ENCODE data around the gene CERS6.
"Not testable (repeated sequence)": the region's sequence is repeated elsewhere in the genome, so short reads cannot be mapped to it uniquely, and the experiment has no call there.

CERS6 gene, protein sequence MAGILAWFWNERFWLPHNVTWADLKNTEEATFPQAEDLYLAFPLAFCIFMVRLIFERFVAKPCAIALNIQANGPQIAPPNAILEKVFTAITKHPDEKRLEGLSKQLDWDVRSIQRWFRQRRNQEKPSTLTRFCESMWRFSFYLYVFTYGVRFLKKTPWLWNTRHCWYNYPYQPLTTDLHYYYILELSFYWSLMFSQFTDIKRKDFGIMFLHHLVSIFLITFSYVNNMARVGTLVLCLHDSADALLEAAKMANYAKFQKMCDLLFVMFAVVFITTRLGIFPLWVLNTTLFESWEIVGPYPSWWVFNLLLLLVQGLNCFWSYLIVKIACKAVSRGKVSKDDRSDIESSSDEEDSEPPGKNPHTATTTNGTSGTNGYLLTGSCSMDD

DNA sequence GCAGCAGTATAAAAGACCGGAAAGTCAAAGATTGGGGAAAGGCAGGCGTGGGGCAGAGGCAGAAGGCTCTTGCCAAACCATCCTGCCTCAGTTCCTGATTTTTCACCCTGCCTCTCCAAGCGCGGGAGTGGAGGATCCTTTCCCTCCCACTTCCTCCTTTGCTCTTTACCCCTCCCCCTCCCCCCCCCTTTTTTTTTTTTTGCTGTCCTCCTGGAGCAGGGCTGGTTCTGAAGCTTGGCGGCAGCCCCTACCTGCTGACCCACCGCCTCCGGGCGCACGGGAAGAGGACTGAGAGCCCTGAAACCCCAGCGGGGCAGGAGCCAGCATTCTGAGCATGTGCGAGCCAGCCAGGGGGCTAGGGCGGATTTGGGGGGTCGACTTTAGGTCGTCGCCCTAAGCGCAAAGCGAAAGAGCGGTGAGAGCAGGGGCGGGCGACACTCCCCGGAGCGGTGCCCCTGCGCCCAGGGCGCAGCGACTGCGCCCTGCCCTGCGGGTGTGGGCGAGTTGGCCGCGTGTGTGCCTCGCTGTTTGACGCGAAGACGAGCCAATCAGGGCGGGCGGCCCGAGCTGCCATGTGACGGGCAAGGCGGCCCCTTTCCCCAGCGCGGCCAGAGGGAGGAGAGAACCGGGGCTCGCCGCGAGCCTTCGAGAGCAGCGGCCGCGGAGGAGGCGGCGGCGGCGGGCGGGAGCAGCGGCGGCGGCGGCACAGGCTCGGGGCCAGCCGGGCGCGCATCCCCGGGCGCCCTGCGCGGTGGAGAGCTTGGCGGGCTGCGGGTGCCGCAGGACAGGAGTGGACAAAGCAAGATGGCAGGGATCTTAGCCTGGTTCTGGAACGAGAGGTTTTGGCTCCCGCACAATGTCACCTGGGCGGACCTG, at the start of gene CERS6:
CERS6 (plus strand) TSS at position 628 of the 876 bp plus-strand sequence; CDS start at position 805, 177 bp downstream.
- H3K36me3 ChIP-seq (ENCODE audit: insufficient read depth, low read length), result no peaks in the 10 kb centered on the region
- H3K27me3 ChIP-seq (ENCODE audit: control insufficient read depth in 1 of 2, insufficient read depth in 2 of 2, low read length in 2 of 2), result no peaks in the 10 kb centered on the region
- peak within 1 kb of the TSS; percentile 70 to 78 for H3K4me3 ChIP-seq (ENCODE audit: low read depth in 1 of 2, low read length in 2 of 2)
- H3K4me1 ChIP-seq (ENCODE audit: insufficient read depth, low read length), result peaks cover 4% of the 10 kb centered on the region
- no peak within 1 kb of the TSS for H3K9ac ChIP-seq (ENCODE audit: low read length)
- peak within 1 kb of the TSS; percentile 27 for H3K27ac ChIP-seq (ENCODE audit: low read depth, low read length)
- no peaks in the 10 kb centered on the region for H3K9me3 ChIP-seq (ENCODE audit: low read length)

GRCh38 chr2:168412301-168412700, 43.8 kb upstream of the CERS6 start:
- not testable (repeated sequence) for H3K4me1 ChIP-seq (ENCODE audit: insufficient read depth, low read length); H3K9ac ChIP-seq (ENCODE audit: low read length); H3K9me3 ChIP-seq (ENCODE audit: low read length); H3K27me3 ChIP-seq (ENCODE audit: control insufficient read depth in 1 of 2, insufficient read depth in 2 of 2, low read length in 2 of 2); H3K27ac ChIP-seq (ENCODE audit: low read depth, low read length); H3K36me3 ChIP-seq (ENCODE audit: insufficient read depth, low read length); H3K4me3 ChIP-seq (ENCODE audit: low read depth in 1 of 2, low read length in 2 of 2)

- not testable (repeated sequence) for H3K27me3 ChIP-seq (ENCODE audit: control insufficient read depth in 1 of 2, insufficient read depth in 2 of 2, low read length in 2 of 2); H3K9ac ChIP-seq (ENCODE audit: low read length); H3K4me1 ChIP-seq (ENCODE audit: insufficient read depth, low read length); H3K4me3 ChIP-seq (ENCODE audit: low read depth in 1 of 2, low read length in 2 of 2); H3K9me3 ChIP-seq (ENCODE audit: low read length); H3K36me3 ChIP-seq (ENCODE audit: insufficient read depth, low read length); H3K27ac ChIP-seq (ENCODE audit: low read depth, low read length)
These were observed 43.0 kb upstream of the CERS6 start for GRCh38 chr2:168413101-168413500.

DNA sequence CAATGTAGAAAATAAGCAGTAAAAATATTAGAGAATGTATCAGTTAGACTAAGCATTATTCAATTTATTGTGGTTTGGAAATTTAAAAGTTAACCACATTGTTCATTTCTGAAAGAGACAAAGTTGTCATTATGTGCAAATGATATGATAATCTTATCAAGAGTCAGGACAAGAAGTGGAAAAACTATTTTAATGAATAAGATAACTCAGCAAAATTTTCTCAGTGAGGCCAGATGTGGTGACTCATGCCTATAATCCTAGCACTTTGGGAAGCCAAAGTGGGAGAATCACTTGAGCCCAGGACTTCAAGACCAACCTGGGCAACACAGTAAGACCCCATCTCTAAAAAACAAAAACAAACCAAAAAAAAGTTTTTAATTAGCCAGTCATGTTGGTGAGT, 39.5 kb upstream of the CERS6 start:
- Histone ChIP-seq H3K9me3 (ENCODE audit: low read length) (no peaks in the 10 kb centered on the region), H3K4me1 (ENCODE audit: insufficient read depth, low read length) (no peaks in the 10 kb centered on the region), H3K27ac (ENCODE audit: low read depth, low read length) (no peak overlapping the region), H3K4me3 (ENCODE audit: low read depth in 1 of 2, low read length in 2 of 2) (no peak overlapping the region), H3K9ac (ENCODE audit: low read length) (no peak overlapping the region), H3K36me3 (ENCODE audit: insufficient read depth, low read length) (no peaks in the 10 kb centered on the region), H3K27me3 (ENCODE audit: control insufficient read depth in 1 of 2, insufficient read depth in 2 of 2, low read length in 2 of 2) (no peaks in the 10 kb centered on the region)

GRCh38 chr2:168422584-168422983, 33.5 kb upstream of the CERS6 start:
- Histone ChIP-seq H3K9ac (ENCODE audit: low read length) (no peak overlapping the region), H3K36me3 (ENCODE audit: insufficient read depth, low read length) (no peaks in the 10 kb centered on the region), H3K4me3 (ENCODE audit: low read depth in 1 of 2, low read length in 2 of 2) (no peak overlapping the region), H3K27ac (ENCODE audit: low read depth, low read length) (no peak overlapping the region), H3K27me3 (ENCODE audit: control insufficient read depth in 1 of 2, insufficient read depth in 2 of 2, low read length in 2 of 2) (no peaks in the 10 kb centered on the region), H3K9me3 (ENCODE audit: low read length) (no peaks in the 10 kb centered on the region), H3K4me1 (ENCODE audit: insufficient read depth, low read length) (no peaks in the 10 kb centered on the region)

DNA sequence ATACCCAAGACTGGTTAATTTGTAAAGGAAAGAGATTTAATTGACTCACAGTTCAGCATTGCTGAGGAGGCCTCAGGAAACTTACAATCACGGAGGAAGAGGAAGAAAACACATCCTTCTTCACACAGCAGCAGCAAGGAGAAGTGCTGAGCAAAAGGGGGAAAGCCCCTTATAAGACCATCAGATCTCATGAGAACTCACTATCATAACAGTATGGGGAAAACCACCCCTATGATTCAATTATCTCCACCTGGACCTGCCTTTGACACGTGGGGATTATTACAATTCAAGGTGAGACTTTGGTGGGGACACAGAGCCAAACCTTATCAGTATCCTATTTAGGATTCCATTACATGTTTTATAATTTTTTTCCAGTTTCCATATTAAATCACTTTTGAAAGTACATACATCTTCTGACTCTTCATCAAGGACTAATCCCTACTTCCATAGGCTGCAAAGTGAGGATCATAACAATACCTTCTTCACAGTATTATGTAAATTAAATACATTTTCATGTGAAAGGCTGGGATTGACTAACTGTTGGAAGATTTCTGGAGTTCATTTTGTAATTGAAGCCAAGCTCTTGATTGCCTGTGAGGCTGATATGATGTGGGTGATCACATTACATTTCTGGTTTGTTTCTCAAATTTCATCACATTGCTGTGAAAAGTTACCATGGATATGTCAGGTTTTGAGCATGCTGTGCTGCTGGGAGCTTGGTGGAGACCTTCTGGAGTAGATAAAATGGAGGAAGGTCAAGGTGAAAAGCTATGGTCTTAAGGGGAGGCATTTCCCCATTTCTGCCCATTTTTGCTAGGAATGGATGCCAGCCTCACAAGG, 31.7 kb upstream of the CERS6 start:
- H3K27ac ChIP-seq (ENCODE audit: low read depth, low read length), result no peak overlapping the region
- H3K27me3 ChIP-seq (ENCODE audit: control insufficient read depth in 1 of 2, insufficient read depth in 2 of 2, low read length in 2 of 2), result no peaks in the 10 kb centered on the region
- H3K9ac ChIP-seq (ENCODE audit: low read length), result no peak overlapping the region
- H3K4me3 ChIP-seq (ENCODE audit: low read depth in 1 of 2, low read length in 2 of 2), result no peak overlapping the region
- no peaks in the 10 kb centered on the region for H3K4me1 ChIP-seq (ENCODE audit: insufficient read depth, low read length)
- H3K36me3 ChIP-seq (ENCODE audit: insufficient read depth, low read length), result no peaks in the 10 kb centered on the region
- no peaks in the 10 kb centered on the region for H3K9me3 ChIP-seq (ENCODE audit: low read length)

- H3K9me3 ChIP-seq (ENCODE audit: low read length), result no peaks in the 10 kb centered on the region
- no peaks in the 10 kb centered on the region for H3K4me1 ChIP-seq (ENCODE audit: insufficient read depth, low read length)
- no peak overlapping the region for H3K27ac ChIP-seq (ENCODE audit: low read depth, low read length)
- H3K36me3 ChIP-seq (ENCODE audit: insufficient read depth, low read length), result no peaks in the 10 kb centered on the region
- H3K27me3 ChIP-seq (ENCODE audit: control insufficient read depth in 1 of 2, insufficient read depth in 2 of 2, low read length in 2 of 2), result no peaks in the 10 kb centered on the region
- H3K4me3 ChIP-seq (ENCODE audit: low read depth in 1 of 2, low read length in 2 of 2), result no peak overlapping the region
- no peak overlapping the region for H3K9ac ChIP-seq (ENCODE audit: low read length)
These were observed 31.1 kb upstream of the CERS6 start for GRCh38 chr2:168424971-168425370.

- Histone ChIP-seq H3K36me3 (ENCODE audit: insufficient read depth, low read length) (no peaks in the 10 kb centered on the region), H3K4me1 (ENCODE audit: insufficient read depth, low read length) (no peaks in the 10 kb centered on the region), H3K9ac (ENCODE audit: low read length) (no peak overlapping the region), H3K9me3 (ENCODE audit: low read length) (no peaks in the 10 kb centered on the region), H3K27me3 (ENCODE audit: control insufficient read depth in 1 of 2, insufficient read depth in 2 of 2, low read length in 2 of 2) (no peaks in the 10 kb centered on the region), H3K27ac (ENCODE audit: low read depth, low read length) (no peak overlapping the region), H3K4me3 (ENCODE audit: low read depth in 1 of 2, low read length in 2 of 2) (no peak overlapping the region)
These were observed 29.2 kb upstream of the CERS6 start for GRCh38 chr2:168426861-168427260.

DNA sequence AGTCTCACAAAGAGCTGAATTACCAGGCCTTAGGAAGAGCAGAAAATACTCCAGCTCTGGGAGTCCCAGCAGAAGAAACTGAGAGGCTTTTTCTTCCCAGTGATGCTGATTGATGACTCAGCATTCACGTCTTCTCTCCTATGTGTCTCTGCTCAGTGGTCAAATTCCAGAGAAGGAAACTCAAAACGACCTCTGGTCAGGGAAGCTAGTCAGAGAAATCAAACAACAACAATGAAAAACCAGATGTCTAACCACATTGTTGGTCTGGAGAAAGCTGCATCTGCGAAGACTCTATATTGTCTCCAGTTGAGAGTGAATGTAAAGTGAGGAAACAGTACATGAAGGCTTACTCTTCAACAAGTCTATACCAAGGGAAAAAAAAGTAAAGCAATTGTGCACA, 28.6 kb upstream of the CERS6 start:
- Histone ChIP-seq H3K9me3 (ENCODE audit: low read length) (no peaks in the 10 kb centered on the region), H3K27me3 (ENCODE audit: control insufficient read depth in 1 of 2, insufficient read depth in 2 of 2, low read length in 2 of 2) (no peaks in the 10 kb centered on the region), H3K9ac (ENCODE audit: low read length) (no peak overlapping the region), H3K36me3 (ENCODE audit: insufficient read depth, low read length) (no peaks in the 10 kb centered on the region), H3K4me3 (ENCODE audit: low read depth in 1 of 2, low read length in 2 of 2) (no peak overlapping the region), H3K27ac (ENCODE audit: low read depth, low read length) (no peak overlapping the region), H3K4me1 (ENCODE audit: insufficient read depth, low read length) (no peaks in the 10 kb centered on the region)

DNA sequence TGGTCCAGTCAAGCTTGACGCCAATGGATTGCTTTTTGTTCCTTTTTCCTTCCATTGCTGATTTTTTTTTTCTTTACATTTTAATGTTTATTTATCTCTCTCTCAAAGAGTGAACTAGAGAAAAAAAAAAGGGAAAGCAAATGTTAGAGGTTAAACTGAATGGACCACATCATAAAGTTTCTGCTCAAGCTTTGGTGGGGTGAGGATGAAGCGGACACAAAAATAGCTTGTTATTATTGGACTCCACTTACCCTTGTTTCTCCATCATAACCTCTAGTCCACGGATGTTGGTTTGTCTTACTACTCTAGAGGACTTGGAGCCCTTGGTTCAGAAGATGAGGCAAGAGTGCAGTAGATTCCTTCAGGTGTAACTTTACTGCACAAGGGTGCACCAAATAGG, 27.6 kb upstream of the CERS6 start:
- H3K9me3 ChIP-seq (ENCODE audit: low read length), result no peaks in the 10 kb centered on the region
- no peaks in the 10 kb centered on the region for H3K27me3 ChIP-seq (ENCODE audit: control insufficient read depth in 1 of 2, insufficient read depth in 2 of 2, low read length in 2 of 2)
- H3K4me1 ChIP-seq (ENCODE audit: insufficient read depth, low read length), result no peaks in the 10 kb centered on the region
- no peak overlapping the region for H3K4me3 ChIP-seq (ENCODE audit: low read depth in 1 of 2, low read length in 2 of 2)
- no peak overlapping the region for H3K9ac ChIP-seq (ENCODE audit: low read length)
- no peaks in the 10 kb centered on the region for H3K36me3 ChIP-seq (ENCODE audit: insufficient read depth, low read length)
- no peak overlapping the region for H3K27ac ChIP-seq (ENCODE audit: low read depth, low read length)

DNA sequence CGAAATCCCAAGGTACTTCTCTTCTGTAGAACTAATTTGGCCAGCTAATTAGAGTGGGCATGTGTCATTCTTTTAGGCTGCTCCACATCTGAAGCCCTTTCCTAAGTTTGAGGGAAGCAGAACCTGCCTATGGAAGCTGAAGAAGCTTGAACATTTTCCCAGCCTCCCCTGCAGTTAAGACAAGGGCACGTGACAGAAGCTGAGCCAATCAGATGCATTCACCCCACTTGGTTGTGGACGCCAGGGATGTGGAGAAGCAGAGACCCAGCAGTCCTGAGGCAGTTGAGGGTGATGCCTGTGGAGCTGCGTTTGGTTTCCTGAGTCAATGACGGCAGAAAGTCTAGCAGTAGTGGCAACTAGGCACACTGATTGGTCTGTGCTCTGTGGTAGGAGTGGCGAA, 26.1 kb upstream of the CERS6 start:
- H3K27ac ChIP-seq (ENCODE audit: low read depth, low read length), result no peak overlapping the region
- H3K4me3 ChIP-seq (ENCODE audit: low read depth in 1 of 2, low read length in 2 of 2), result no peak overlapping the region
- no peaks in the 10 kb centered on the region for H3K36me3 ChIP-seq (ENCODE audit: insufficient read depth, low read length)
- no peak overlapping the region for H3K9ac ChIP-seq (ENCODE audit: low read length)
- H3K9me3 ChIP-seq (ENCODE audit: low read length), result no peaks in the 10 kb centered on the region
- no peaks in the 10 kb centered on the region for H3K4me1 ChIP-seq (ENCODE audit: insufficient read depth, low read length)
- H3K27me3 ChIP-seq (ENCODE audit: control insufficient read depth in 1 of 2, insufficient read depth in 2 of 2, low read length in 2 of 2), result no peaks in the 10 kb centered on the region

Measured in muscle layer of colon (tissue), 2 donors.